ENCODE measurements around the gene PCDHGA11.

GRCh38 chr5:141419074-141419880, 1.6 kb upstream of the PCDHGA11 start:
- no peak for TF ChIP-seq MEF2A (IDR thresholded peaks at IDR 0.05; ENCODE audit: control insufficient read depth, low read depth, low read length)
- TF ChIP-seq, protein P1, sequence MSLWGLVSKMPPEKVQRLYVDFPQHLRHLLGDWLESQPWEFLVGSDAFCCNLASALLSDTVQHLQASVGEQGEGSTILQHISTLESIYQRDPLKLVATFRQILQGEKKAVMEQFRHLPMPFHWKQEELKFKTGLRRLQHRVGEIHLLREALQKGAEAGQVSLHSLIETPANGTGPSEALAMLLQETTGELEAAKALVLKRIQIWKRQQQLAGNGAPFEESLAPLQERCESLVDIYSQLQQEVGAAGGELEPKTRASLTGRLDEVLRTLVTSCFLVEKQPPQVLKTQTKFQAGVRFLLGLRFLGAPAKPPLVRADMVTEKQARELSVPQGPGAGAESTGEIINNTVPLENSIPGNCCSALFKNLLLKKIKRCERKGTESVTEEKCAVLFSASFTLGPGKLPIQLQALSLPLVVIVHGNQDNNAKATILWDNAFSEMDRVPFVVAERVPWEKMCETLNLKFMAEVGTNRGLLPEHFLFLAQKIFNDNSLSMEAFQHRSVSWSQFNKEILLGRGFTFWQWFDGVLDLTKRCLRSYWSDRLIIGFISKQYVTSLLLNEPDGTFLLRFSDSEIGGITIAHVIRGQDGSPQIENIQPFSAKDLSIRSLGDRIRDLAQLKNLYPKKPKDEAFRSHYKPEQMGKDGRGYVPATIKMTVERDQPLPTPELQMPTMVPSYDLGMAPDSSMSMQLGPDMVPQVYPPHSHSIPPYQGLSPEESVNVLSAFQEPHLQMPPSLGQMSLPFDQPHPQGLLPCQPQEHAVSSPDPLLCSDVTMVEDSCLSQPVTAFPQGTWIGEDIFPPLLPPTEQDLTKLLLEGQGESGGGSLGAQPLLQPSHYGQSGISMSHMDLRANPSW (CRISPR knock-in tag; IDR thresholded peaks at IDR 0.05) = no peak
- no peak for TF ChIP-seq ZNF121 (CRISPR knock-in tag; conservative IDR thresholded peaks at IDR 0.05)
- TF ChIP-seq KAT8 (IDR thresholded peaks at IDR 0.05; ENCODE audit: low read depth) = no peak
- no peak for TF ChIP-seq GATA2 (CRISPR knock-in tag; IDR thresholded peaks at IDR 0.05)
- no peak for TF ChIP-seq POLR2A (conservative IDR thresholded peaks at IDR 0.05)
- no peak for TF ChIP-seq HCFC1 (IDR thresholded peaks at IDR 0.05; ENCODE audit: low read depth, low read length)
- TF ChIP-seq CAMTA2 (CRISPR knock-in tag; conservative IDR thresholded peaks at IDR 0.05) = no peak
